CD4-positive, CD25-positive, alpha-beta regulatory T cell (primary cell): Measurements from ENCODE around the gene MYO16. TPM values are rescaled to one million over a fixed set of nuclear protein-coding genes. Genes with fewer than 3 reads are reported as not detected.
"Not testable (repeated sequence)": the region's sequence is repeated elsewhere in the genome, so short reads cannot be mapped to it uniquely, and the experiment has no call there.

ENCODE experiments used
- ATAC-seq, 2 donors: fragments of 150-1000 bp; cut with Tn5 transposase; one replicate each; pipeline ENCODE4 v1.10.0; 2021; ENCODE audit warnings: low read depth in 2 of 2, moderate number of reproducible peaks in 2 of 2, moderate library complexity in 1 of 2
- DNase-seq, 3 donors: peaks; one replicate each; pipeline versions ENCODE4 v3.0.0 to v3.0.0-alpha.2; 2012 to 2022; ENCODE audit warnings: mixed read lengths in 1 of 3
- H3K27ac ChIP-seq: one replicate; pipeline ENCODE4 v1.7.0; 2013; ENCODE audit warnings: mild to moderate bottlenecking, low read length; ENCODE audit not compliant: insufficient read depth, poor library complexity, severe bottlenecking
- H3K27me3 ChIP-seq: one replicate; pipeline ENCODE4 v1.7.0; 2013; ENCODE audit warnings: low read length; ENCODE audit not compliant: control insufficient read depth, insufficient read depth
- H3K36me3 ChIP-seq: one replicate; pipeline ENCODE4 v1.7.0; 2013; ENCODE audit warnings: mild to moderate bottlenecking, low read length, moderate library complexity; ENCODE audit not compliant: control insufficient read depth, insufficient read depth
- H3K4me1 ChIP-seq: 2 replicates; pipeline ENCODE4 v1.7.0; 2013; ENCODE audit warnings: mild to moderate bottlenecking, low read length; ENCODE audit not compliant: insufficient read depth, control insufficient read depth, poor library complexity, severe bottlenecking
- H3K4me3 ChIP-seq: one replicate; pipeline ENCODE4 v1.7.0; 2013; ENCODE audit warnings: low read depth, mild to moderate bottlenecking, low read length, moderate library complexity
- H3K9me3 ChIP-seq, 2 experiments: 1 replicate in 1 of 2; 2 replicates in 1 of 2; pipeline ENCODE4 v1.7.0; 2013; ENCODE audit warnings: low read length in 2 of 2, mild to moderate bottlenecking in 1 of 2, moderate library complexity in 1 of 2; ENCODE audit not compliant: control insufficient read depth in 2 of 2
- H3K27ac Mint-ChIP-seq, 3 donors: one replicate each; pipeline ENCODE4 v1.8.0; 2020 to 2022; ENCODE audit warnings: mild to moderate bottlenecking in 3 of 3, mixed read lengths in 3 of 3, moderate library complexity in 2 of 3
- H3K27me3 Mint-ChIP-seq: one replicate; pipeline ENCODE4 v1.8.0; 2022; ENCODE audit warnings: mild to moderate bottlenecking, mixed read lengths
- H3K36me3 Mint-ChIP-seq: one replicate; pipeline ENCODE4 v1.8.0; 2020; ENCODE audit warnings: mixed read lengths
- H3K4me1 Mint-ChIP-seq, 4 donors: one replicate each; pipeline ENCODE4 v1.8.0; 2020 to 2022; ENCODE audit warnings: mixed read lengths in 4 of 4, mild to moderate bottlenecking in 1 of 4
- H3K4me3 Mint-ChIP-seq, 4 donors: one replicate each; pipeline ENCODE4 v1.8.0; 2020 to 2022; ENCODE audit warnings: mild to moderate bottlenecking in 4 of 4, mixed read lengths in 4 of 4, moderate library complexity in 3 of 4
- H3K9me3 Mint-ChIP-seq, 7 donors: one replicate each; pipeline ENCODE4 v1.8.0; 2020 to 2022; ENCODE audit warnings: mixed read lengths in 7 of 7, mild to moderate bottlenecking in 3 of 7, moderate library complexity in 2 of 7
- polyA plus RNA-seq, 4 donors: library from polyadenylated mRNA; unstranded; fragments of 300-500 nt; fragmentation: Illumina TruSeq; gene quantifications; one replicate each; pipeline ENCODE4 v1.2.3, GENCODE V29; 2021
- total RNA-seq: library from RNA; stranded (reverse); gene quantifications from one replicate; pipeline ENCODE4 v1.2.3, GENCODE V29; 2022

Gene MYO16
- total and polyA plus RNA-seq, 5 donors from 2014 or later: 0.08 to 2.3 (median 0.29) TPM

DNA sequence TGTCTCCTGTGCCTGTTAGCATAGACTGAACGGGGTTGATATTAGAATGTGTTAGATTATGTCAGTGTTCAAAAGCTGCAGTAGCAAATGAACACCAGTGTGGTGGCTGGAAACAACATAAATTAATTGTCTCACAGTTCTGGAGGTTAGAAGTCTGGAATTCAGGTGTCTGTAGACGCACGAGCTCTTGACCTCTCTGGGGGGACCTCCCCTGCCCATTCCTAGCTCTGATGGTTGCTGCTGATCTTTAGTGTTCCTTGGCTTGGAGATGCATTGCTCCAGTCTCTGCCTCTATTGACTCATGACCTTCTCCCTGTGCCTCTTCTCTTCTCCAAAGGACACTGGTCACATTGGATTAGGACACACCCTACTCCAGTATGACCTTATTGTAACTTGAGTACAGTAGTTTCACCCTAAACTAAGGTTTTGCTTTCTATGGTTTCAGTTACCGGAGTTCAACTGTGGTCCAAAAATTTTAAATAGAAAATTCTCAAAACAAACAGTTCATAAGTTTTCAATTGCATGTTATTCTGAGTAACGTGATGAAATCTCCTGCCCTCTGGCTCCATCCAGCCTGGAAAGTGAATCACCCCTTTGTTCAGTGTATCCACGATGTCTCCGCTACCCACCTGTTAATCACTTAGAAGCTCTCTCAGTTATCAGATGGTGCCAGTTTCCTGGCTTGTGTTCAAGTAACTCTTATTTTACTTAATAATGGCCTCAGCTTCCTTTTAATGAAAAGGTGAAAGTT, 273.2 kb downstream of the MYO16 start:
- H3K4me1 Mint-ChIP-seq: peaks cover 0 to 6% (median 2%) of the 10 kb centered on the region in 4 donors
- Histone ChIP-seq H3K4me1 (no peaks in the 10 kb centered on the region), H3K4me3 (no peak overlapping the region), H3K27me3 (no peaks in the 10 kb centered on the region), H3K9me3 (no peaks in the 10 kb centered on the region), H3K36me3 (no peaks in the 10 kb centered on the region), H3K27ac (no peak overlapping the region)
- H3K9me3 Mint-ChIP-seq: peaks cover 0 to 5% (median 0%) of the 10 kb centered on the region in 7 donors
- peaks cover 5% of the 10 kb centered on the region for H3K27me3 Mint-ChIP-seq
- H3K4me3 Mint-ChIP-seq: peak overlapping the region in 1 of 4 donors; percentile 10
- no peak for ATAC-seq
- H3K27ac Mint-ChIP-seq: no peak overlapping the region
- H3K36me3 Mint-ChIP-seq: no peaks in the 10 kb centered on the region
- no peak for DNase-seq

DNA sequence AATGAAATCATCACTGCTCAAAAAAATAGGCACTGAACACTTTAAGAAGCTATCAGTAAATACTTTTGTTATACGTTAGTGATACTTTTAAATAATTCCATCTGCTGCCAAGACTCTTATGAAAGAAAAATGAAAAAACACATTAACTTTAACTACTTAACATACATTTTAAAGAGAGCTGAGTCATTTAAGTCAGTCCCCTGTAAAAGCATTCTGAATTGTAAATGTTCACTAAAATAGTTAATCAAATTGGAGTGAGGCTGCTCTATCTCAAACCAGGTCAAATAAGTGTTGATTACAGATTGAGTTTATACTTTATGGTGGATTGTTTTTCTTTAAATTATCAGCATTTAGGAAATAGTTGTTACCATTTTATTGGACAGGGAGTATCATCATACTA, 274.2 kb downstream of the MYO16 start:
- no peaks in the 10 kb centered on the region for H3K36me3 Mint-ChIP-seq
- no peak for DNase-seq

DNA sequence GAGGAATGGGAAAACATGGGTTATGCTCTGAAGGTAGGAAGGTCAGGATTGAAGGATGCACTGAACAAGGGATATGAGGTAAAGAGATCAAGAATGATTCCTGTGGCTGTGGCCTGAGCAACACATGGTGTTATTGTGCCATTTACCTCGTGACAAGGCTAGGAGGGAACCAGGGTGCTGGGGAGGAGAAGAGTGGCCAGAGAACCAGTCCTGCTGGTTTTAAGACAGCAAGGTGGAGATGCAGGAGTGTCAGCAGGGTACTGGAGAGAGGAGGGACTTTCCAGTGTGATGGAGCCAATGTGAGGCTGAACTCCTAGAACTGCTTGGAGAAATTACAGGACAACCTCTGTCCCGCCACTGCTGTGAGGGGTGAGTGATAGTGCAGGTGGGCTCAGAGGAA, 282.4 kb downstream of the MYO16 start:
- Histone ChIP-seq H3K27ac (no peak overlapping the region), H3K9me3 (no peaks in the 10 kb centered on the region), H3K4me3 (no peak overlapping the region), H3K27me3 (no peaks in the 10 kb centered on the region), H3K4me1 (peaks cover 13% of the 10 kb centered on the region), H3K36me3 (no peaks in the 10 kb centered on the region)
- Mint-ChIP-seq H3K27ac (no peak overlapping the region), H3K27me3 (peaks cover 12% of the 10 kb centered on the region), H3K9me3 (no peaks in the 10 kb centered on the region), H3K4me3 (no peak overlapping the region), H3K4me1 (peaks cover 13 to 19% (median 17%) of the 10 kb centered on the region in 4 donors), H3K36me3 (no peaks in the 10 kb centered on the region)
- DNase-seq (no peak), ATAC-seq (no peak)

More for the DNA sequence above, 274.2 kb downstream of the MYO16 start:
- ATAC-seq: no peak
- Mint-ChIP-seq H3K27me3 (peaks cover 5% of the 10 kb centered on the region), H3K4me1 (no peaks in the 10 kb centered on the region), H3K9me3 (peaks cover 0 to 5% (median 0%) of the 10 kb centered on the region in 7 donors), H3K27ac (no peak overlapping the region), H3K4me3 (no peak overlapping the region)
- no peaks in the 10 kb centered on the region for H3K9me3 ChIP-seq
- no peak overlapping the region for H3K4me3 ChIP-seq
- no peaks in the 10 kb centered on the region for H3K36me3 ChIP-seq
- no peak overlapping the region for H3K27ac ChIP-seq
- H3K27me3 ChIP-seq: no peaks in the 10 kb centered on the region
- no peaks in the 10 kb centered on the region for H3K4me1 ChIP-seq

DNA sequence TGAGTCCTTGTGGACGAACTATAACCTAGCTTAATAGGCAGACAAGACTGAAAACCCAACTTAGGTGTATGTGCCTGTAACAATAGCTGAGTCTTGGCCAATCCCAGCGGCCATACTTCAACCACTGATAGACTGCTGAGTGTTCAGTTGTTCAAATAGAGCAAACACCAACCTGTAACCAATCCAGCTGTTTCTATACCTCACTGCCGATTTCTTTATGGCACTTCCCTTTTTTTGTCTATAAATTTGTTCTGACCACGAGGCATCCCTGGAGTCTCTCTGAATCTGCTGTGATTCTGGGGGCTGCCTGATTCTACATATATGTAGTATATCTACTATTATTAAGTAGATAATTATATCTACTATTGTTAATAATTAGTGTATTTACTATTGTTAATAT, 284.3 kb downstream of the MYO16 start:
- not testable (repeated sequence) for H3K4me3 ChIP-seq, ATAC-seq, H3K9me3 ChIP-seq, H3K27me3 ChIP-seq, H3K27ac ChIP-seq, DNase-seq, H3K36me3 Mint-ChIP-seq, H3K36me3 ChIP-seq, H3K9me3 Mint-ChIP-seq, H3K4me3 Mint-ChIP-seq
- peaks cover 13% of the 10 kb centered on the region for H3K4me1 ChIP-seq
- peak overlapping the region in 1 of 3 donors; percentile 35 for H3K27ac Mint-ChIP-seq
- peaks cover 13 to 23% (median 18%) of the 10 kb centered on the region in 4 donors for H3K4me1 Mint-ChIP-seq
- peaks cover 12% of the 10 kb centered on the region for H3K27me3 Mint-ChIP-seq

DNA sequence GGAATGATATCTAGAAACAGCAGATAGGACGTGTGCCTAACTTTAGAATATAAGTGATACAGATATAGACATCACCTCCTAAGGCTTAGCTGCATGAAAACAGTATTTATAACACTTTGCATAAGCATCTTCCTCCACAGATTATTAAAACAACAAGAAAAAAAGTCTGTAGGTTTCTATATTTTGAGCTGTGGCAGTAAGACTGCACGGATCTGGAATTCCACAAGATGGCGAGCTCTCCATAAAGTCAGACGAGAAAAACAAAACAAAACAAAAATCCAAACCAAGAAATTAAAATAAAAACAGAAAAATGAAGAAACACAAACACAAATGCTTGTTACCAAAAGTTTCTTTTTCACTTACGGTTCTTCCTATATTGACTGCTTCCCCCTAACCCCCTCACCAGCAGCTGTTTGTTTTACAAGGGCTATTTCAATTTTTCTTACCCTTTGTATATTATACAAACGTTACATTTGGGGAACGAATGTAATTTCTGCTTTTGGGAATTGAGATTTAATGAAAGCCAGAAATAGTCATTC, 285.8 kb downstream of the MYO16 start:
- H3K27ac Mint-ChIP-seq: peak overlapping the region; percentile 21 to 88 (median 74)
- H3K4me1 ChIP-seq: peaks cover 13% of the 10 kb centered on the region
- peaks cover 18 to 23% (median 19%) of the 10 kb centered on the region in 4 donors for H3K4me1 Mint-ChIP-seq
- H3K4me3 Mint-ChIP-seq: peak overlapping the region in 3 of 4 donors; percentile 38 to 83 (median 76)
- no peaks in the 10 kb centered on the region for H3K9me3 ChIP-seq
- H3K36me3 Mint-ChIP-seq: no peaks in the 10 kb centered on the region
- H3K27me3 Mint-ChIP-seq: peaks cover 12% of the 10 kb centered on the region
- H3K27ac ChIP-seq: no peak overlapping the region
- no peak for ATAC-seq
- H3K27me3 ChIP-seq: no peaks in the 10 kb centered on the region
- DNase-seq: peak in 1 of 3 donors; percentile 28
- no peaks in the 10 kb centered on the region for H3K36me3 ChIP-seq
- H3K9me3 Mint-ChIP-seq: no peaks in the 10 kb centered on the region
- H3K4me3 ChIP-seq: peak overlapping the region; percentile 68

DNA sequence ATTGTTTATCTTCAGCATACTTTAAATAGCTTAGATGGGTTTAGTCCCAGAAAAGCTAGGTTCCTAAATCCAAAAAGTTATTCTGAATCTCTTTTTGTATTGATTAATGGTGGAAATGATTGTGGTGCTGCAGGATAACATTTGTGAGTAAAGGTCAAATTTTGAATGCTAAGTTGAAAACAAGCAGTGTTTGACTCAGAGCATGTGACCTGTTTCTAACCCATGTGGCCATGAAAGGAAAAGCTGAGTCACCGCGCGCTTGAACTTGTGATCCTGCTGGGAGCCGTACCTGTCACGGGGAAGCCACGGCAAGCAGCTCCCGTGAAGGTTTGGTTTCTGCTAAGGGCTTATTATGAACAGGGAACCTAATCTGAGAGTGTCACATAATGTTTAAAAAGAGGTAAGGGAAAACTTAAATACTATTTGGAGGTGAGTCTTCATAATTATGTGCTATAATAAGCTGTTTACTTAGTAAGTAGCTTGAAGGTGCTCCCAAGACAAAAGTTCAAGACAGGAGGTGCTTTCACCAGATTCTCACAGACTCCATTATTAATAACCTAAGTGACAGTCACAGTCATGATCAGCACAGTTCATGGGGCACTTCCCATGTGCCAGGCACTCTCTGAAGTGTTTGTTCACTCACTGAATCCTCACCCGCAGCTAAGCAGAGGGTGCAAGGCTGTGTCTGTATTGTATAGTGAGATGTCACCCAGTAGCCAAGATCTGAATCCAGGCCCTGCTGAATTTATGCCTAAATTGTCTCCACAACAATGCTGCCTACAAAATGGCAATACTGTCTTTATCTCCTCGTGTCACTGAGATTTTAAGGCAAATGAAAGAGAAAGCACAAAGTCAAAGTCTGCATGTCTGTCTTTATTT, 286.5 kb downstream of the MYO16 start:
- peak; percentile 82 to 86 for ATAC-seq
- peak overlapping the region in 2 of 3 donors; percentile 76 to 88 for H3K27ac Mint-ChIP-seq
- Histone ChIP-seq H3K36me3 (no peaks in the 10 kb centered on the region), H3K27me3 (no peaks in the 10 kb centered on the region), H3K27ac (no peak overlapping the region), H3K9me3 (no peaks in the 10 kb centered on the region), H3K4me3 (peak overlapping the region; percentile 68), H3K4me1 (peaks cover 13% of the 10 kb centered on the region)
- no peaks in the 10 kb centered on the region for H3K36me3 Mint-ChIP-seq
- peak; percentile 39 to 91 (median 43) for DNase-seq
- H3K4me1 Mint-ChIP-seq: peaks cover 19 to 23% (median 19%) of the 10 kb centered on the region in 4 donors
- H3K4me3 Mint-ChIP-seq: peak overlapping the region; percentile 45 to 92 (median 80)
- H3K27me3 Mint-ChIP-seq: peaks cover 12% of the 10 kb centered on the region
- no peaks in the 10 kb centered on the region for H3K9me3 Mint-ChIP-seq

DNA sequence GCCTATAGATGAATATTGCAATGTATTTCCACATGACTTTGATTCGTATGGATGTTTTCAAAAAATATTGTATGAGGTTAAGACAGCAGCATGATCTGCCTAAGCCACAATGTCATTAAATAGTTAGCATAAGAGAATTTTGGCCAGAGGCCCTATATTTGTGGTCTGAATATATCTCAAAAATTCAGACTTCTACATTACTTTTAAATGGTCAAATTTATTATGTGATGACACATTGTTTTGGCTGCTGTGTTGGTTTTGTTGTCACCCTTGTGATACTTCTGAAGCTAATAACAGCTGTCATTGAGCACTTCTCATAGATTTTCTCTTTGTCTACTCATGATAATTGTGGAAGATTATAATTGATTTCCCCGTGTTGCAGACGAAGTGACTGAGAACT, 288.2 kb downstream of the MYO16 start:
- Mint-ChIP-seq H3K27me3 (peaks cover 4% of the 10 kb centered on the region), H3K4me3 (no peak overlapping the region), H3K36me3 (no peaks in the 10 kb centered on the region), H3K4me1 (peaks cover 19 to 23% (median 19%) of the 10 kb centered on the region in 4 donors), H3K9me3 (no peaks in the 10 kb centered on the region), H3K27ac (no peak overlapping the region)
- no peak for DNase-seq
- no peak overlapping the region for H3K4me3 ChIP-seq
- H3K9me3 ChIP-seq: no peaks in the 10 kb centered on the region
- no peaks in the 10 kb centered on the region for H3K36me3 ChIP-seq
- H3K27me3 ChIP-seq: no peaks in the 10 kb centered on the region
- no peak overlapping the region for H3K27ac ChIP-seq
- H3K4me1 ChIP-seq: peaks cover 13% of the 10 kb centered on the region
- ATAC-seq: no peak
